GM19193 (cell line): ENCODE results near the gene SRA1.

Source experiments
- POLR2A ChIP-seq: IDR thresholded peaks from 4 replicates; pipeline ENCODE4 v1.6.1; 2011; ENCODE audit not compliant: insufficient read depth, insufficient read length; ENCODE audit errors: extremely low read depth

SRA1 gene

DNA sequence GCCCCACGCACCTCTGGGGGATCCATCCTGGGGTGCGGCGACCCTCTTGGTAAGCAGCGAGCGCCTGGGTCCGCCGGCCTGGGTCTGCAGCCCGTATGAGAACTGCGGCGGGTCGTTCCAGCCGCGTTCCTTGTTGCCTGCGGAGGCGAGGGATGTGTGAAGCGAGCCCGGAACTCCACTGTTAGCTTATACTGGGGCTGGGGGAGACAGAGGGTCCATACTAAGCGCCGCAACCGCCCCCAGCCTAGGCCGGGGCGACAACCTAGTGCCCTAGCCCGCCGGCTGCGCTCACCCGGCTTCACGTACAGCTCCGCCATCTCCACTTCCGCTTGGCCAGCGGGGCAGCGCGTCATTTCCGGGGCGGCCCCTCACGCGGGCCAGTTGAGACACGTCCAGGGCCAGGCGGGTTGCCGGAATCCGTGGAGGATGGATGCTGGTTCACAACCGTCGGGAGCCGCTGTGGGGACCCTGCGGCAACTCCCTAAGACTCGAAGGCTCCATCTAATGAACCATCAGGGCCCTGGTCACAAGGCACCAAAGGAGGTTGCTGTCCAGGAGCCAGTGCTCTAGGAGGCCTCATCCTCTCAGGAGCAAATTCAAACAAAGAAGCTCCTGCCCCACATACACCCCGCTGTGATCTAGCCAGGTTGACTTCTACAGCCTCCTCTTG, at the start of gene SRA1:
TSS of gene SRA1 (minus strand) at position 338 of the 670 bp plus-strand sequence. CDS start at position 317, 21 bp downstream.
- TF ChIP-seq POLR2A, result peak; percentile 99

DNA sequence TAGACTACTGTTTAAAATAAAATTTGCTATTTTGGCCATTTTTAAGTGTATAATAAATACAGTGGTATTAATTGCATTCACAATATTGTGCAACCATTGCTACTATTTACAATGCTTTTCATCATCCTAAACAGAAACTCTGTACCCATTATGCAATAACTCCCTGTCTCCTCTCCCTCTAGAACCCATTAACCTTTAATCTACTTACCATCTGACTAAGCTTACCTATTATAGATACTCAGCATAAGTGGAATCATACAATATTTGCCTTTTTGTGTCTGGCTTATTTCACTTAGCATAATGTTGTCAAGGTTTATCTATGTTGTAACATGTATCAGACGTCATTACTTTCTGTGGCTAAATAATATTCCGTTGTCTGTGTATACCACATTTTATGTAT, 49.8 kb upstream of the SRA1 start:
- TF ChIP-seq POLR2A, result no peak

DNA sequence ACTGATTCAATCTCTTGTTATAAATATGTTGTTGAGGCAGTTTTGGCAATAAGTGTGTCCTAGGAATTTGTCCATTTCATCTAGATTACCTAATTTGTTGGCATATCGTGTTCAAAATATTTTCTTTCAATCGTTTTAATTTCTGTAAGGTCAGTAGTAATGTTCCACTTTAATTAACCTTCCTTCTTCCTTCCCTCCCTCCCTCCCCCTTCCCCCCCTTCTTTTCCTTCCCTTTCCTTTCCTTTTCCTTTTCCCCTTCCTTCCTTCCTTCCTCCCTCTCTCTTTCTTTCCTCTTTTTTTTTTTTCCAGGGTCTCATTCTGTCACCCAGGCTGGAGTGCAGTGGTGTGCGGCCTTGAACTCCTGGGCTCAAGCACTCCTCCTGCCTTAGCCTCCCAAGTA, 48.6 kb upstream of the SRA1 start:
- no peak for TF ChIP-seq POLR2A

DNA sequence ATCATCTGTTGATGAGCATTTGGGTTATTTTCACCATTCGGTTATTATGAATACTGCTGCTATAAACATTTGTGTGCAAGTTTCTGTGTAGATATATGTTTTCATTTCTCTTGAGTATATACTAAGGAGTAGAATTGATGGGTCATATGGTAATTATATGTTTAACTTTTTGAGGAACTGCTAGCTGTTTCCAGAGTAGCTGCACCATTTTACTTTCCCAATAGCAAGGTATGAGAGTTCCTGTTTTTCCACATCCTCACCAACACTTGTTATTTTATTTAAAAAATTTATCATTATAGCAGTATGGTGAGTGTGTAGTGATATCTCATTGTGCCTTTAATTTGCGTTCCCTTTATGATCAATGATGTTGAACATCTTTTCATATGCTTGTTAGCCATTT, 46.5 kb upstream of the SRA1 start:
- TF ChIP-seq POLR2A, result no peak

DNA sequence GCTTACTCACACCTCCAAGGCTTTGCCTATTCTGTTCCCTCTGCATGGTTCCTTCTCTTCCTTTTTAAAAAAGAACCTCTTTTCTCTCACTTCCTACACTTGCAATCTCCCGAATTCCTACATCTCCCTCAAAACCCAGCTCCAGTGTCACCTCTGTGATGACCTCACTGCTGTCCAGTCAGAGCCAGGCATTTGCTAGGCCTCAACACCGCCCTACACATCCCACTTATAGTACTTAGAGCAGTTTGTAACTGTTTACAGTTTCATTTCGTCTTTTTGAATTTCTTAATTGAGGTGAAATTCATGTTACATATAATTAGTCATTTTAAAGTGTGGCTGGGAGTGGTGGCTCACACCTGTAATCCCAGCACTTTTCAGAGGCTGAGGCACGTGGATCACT, 44.9 kb upstream of the SRA1 start:
- no peak for TF ChIP-seq POLR2A

DNA sequence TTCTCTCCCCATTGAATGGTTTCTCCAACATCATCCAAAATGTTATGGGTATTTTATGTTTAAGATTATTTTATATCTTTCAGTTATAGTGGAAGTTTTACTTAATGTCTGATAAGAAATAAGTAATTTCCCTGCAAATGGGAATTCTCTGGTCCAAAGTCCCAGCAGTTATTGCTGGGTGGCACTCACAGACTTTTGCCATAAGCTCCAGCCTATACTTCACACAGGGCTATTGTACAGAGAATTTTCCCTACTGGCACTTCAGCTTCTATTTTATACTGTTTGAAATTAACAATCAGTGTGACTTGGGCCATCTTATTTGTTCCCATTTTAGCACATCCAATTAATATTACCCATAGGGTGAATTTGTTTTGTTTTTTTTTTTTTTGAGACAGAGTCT, 42.8 kb upstream of the SRA1 start:
- TF ChIP-seq POLR2A, result no peak

DNA sequence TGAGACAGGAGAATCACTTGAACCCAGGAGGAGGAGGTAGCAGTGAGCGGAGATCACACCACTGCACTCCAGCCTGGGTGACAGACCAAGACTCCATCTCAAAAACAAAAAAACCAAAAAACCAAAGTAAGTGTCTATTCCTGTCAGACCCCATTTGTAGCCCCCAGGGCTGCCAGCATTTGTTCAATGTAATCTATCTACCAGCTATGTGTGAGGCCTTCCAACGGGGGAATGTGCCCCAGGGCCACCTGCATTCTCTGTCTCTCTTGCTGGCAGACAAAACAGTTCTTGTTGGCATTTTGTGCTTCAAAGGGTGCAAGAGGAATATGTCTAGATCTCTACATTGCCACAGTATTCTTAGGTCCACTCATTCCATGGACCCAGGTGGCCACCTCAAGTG, 41.6 kb upstream of the SRA1 start:
- TF ChIP-seq POLR2A, result no peak

DNA sequence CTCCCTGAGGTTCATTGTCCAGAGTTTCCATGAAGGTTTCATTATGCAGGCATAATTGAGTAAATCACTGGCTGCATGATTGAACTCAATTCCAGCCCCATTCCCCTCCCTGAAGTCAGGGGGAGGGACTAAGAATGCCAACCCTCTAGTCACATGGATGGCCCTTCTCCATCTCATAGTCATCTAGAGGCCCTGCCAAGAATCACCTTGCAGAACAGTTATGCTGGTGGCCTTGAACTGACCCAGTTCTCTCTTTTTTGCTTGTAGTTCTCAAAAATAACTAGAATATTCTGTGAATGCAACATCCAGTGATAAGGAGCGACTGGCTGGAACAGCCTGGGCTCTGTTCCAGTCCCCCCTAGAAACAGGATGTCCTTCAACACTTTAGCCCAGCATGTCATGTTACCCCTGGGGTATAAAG, 39.1 kb upstream of the SRA1 start:
- no peak for TF ChIP-seq POLR2A

DNA sequence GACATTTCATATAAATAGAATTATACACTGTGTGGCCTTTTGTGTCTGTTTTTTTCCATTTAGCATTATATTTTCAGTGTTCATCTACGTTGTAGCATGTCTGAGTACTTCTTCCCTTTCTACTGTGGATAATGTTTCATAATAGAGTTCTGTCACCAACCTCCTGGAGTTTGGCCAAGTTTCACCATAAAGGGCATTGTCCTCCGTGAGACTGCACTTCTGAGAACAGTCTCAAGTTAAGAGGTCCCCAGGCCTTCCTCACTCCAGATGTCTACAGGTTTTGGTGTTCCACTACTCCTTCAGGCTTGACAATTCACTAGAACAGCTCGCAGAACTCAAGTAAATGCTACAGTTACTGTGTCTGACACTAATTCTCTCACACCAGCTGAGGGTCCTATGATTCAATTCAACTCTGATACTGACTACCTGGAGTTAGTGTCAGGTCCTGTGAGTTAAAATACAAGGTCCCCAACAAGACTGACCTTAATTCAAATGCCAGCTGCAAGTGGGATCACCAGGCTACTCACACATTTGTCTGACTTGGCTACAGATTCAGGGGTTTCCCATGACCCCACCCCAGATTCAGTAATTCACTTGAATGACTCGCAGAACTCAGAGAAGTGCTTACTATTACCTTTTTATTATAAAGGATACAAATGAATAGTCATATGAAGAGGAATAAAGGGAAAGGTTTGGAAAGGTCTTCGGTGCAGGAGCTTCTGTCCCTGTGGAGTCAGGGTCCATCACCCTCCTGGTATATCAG, 38.4 kb upstream of the SRA1 start:
- TF ChIP-seq POLR2A, result no peak

DNA sequence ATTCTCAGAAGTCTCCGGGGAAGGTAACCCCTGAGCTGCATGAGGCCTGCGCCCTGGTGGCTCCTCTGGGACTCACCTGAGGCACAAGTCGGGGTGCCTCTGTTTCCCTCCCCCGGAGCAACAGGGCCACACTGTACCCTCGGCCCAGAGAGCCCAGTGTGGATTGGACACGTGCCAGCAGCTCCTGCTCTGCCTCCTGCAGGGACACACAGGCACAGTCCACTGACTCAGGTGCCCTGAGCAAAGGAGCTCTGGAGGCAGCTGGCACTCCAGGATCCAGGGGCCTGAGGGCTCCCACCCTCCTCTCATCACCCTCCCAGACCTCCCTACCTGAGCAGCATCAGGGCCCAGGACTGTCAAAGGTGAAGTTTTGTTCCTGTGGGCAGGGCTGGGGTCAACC, 36.9 kb upstream of the SRA1 start:
- TF ChIP-seq POLR2A, result no peak

DNA sequence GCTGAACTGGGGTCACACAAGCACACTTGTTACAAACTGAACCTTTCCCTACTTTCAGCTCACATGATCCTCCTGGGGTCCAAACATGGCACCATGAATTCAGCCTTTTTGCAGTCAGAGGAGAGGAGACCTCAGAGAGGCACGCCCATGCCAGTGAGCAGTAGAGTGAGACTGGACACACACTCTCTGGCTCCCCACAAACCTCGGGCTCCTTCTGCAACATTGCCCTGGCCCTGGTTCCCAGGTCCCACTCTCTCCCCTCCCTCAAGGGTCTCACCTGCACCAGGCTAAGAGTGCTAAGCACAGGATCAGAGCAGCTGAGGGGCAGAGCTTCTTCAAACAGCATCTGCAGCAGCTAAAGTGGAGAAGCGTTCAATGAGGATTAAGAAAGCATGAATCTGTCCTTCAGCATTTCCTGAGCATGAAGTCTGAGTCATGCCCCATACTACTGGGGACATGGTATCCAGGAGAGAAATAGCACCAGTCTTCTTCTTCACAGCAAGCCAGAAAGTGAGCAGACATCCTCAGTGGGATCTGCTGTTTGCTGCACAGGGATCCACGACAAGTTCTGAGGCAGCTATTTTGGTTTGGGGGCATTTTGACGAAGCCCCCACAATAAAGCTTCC, 34.6 kb upstream of the SRA1 start:
- TF ChIP-seq POLR2A, result no peak

DNA sequence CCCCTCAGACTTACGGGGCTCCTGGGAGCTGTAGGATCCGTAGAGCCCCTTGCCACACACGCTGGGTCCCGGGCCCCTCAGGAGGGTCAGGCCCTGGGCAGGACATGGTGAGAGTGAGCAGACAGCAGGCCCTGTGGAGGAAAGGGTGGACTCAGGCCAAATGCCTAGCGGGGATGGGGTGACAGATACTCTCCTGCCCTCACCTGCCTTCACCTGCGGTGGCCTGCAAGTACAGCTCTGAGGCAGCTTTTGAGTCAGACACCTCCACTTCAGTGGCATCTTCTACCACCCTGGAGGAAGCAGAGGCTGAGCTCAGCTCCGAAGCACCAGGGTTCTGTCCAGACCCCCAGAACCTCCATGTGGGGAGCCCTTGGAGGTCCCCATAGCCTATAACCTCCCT, 33.6 kb upstream of the SRA1 start:
- TF ChIP-seq POLR2A, result no peak

DNA sequence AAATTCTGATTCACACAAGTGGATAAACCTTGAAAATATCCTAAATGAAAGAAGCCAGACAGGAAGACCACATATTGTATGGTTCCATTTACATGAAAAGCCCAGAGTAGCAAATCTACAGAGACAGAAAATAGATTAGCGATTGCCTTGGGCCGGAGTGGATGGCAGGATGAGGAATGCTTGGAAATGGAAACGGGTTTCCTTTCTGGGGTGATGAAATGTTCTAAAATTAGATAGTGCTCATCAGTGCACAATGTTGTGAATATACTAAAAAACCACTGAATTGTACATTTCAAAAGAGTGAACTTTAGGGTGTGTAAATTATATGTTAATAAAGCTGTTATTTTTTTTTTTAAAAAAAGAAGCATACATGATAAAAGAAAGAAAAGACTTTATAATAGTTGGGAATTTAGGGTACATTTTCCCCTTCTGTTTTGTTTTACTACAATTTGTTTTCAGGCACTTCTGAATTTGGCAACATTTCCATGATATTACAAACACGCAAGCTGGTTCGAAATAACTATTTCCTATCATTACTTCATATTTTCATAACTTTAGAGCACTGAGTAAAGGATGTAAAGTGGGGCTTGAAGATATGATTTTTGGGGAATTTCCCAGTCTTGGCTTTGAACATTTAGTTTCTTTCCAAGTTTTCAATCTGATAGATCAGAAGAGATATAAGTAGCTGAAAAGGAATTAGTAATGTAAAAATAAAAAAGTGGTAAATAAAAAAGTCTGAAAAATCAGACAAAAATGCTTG, 31.2 kb upstream of the SRA1 start:
- no peak for TF ChIP-seq POLR2A

DNA sequence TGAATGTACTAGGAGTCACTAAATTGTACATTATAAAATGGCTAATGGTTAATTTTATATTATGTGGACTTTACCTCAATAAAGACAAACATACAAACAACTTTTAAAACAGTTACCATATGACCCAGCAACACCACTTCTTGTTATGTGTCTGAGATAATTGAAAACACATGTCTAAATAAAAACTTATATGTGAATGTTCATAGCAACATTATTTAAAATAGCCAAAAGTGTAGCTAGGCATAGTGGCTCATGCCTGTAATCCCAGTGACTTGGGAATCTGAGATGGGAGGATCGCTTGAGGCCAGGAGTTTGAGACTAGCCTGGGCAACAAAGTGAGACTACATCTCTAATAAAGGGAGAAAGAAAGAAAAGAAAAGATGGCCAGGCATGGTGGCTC, 30.2 kb upstream of the SRA1 start:
- TF ChIP-seq POLR2A, result no peak

DNA sequence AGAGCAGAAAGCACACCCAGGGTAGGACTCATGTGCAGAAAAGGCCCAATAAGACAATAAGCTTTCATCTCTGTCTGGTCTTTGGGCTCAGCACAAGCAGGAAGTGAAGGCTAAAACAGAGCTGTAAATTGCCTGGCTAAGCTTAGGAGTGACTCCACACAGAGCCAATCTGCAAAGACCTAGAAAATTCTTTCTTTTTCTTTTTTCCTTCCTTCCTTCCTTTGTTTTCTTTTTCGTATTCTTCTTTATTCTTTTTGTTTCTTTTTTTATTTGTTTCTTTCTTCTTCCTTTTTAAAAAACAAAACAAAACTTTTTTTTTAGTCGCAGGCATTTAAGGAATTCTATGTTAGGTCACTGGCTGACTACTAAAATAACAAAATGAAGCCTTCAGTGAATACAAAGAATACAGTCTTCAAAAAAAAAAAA, 19.5 kb upstream of the SRA1 start:
- no peak for TF ChIP-seq POLR2A
